ENCODE data around the gene GFI1B.

The GFI1B gene

DNA sequence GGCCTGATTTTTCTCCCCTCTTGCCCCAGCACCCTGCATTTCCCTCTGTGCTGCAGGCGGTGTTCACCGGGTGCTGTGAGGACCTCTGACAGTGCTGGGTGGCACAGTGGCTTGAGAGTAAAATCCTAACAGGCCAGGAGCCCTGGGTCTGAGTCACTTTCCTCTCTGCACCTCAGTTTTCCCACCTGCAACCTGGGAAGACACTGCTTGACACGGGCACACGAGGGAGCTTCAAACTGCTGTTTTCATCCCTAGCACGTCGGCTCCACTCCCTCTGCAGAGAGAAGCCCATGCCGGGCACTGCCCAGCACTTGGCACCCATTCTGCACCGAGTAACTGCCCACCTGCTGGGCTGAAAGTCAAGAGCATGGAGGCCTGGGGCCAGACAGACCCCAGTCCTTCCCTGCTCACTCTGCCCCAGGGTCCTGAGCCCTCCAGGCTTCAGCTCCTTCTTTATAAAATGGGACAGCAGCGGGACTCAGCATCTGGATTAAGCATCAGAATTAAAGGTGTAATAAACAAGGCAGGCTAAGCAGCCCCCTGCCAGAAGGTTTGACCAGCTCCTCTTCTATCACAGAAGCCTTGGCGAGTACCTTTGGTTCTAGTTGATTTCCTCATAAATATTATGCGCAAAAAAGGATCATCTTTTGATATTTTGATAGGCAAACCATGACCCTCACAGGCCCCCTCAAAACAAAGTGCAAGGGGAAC lies 5.2 kb downstream of the GFI1B start:
- H4K20me1 ChIP-seq (ENCODE audit: insufficient read depth), result no peaks in the 10 kb centered on the region
- H3K27ac ChIP-seq, result no peak overlapping the region
- no peak overlapping the region for H3K9ac ChIP-seq
- H3K27me3 ChIP-seq (ENCODE audit: insufficient read depth, low read depth), result peaks cover 93% of the 10 kb centered on the region
- H3K4me2 ChIP-seq, result no peak overlapping the region
- no peak overlapping the region for H2AFZ ChIP-seq (ENCODE audit: low read depth)
- no peaks in the 10 kb centered on the region for H3K79me2 ChIP-seq (ENCODE audit: insufficient read depth, low read depth)
- TF ChIP-seq, protein P1, sequence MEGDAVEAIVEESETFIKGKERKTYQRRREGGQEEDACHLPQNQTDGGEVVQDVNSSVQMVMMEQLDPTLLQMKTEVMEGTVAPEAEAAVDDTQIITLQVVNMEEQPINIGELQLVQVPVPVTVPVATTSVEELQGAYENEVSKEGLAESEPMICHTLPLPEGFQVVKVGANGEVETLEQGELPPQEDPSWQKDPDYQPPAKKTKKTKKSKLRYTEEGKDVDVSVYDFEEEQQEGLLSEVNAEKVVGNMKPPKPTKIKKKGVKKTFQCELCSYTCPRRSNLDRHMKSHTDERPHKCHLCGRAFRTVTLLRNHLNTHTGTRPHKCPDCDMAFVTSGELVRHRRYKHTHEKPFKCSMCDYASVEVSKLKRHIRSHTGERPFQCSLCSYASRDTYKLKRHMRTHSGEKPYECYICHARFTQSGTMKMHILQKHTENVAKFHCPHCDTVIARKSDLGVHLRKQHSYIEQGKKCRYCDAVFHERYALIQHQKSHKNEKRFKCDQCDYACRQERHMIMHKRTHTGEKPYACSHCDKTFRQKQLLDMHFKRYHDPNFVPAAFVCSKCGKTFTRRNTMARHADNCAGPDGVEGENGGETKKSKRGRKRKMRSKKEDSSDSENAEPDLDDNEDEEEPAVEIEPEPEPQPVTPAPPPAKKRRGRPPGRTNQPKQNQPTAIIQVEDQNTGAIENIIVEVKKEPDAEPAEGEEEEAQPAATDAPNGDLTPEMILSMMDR (conservative IDR thresholded peaks at IDR 0.05; ENCODE audit: low read depth, low read length), result no peak
- no peaks in the 10 kb centered on the region for H3K36me3 ChIP-seq (ENCODE audit: insufficient read depth)
- no peak overlapping the region for H3K4me3 ChIP-seq (IDR thresholded peaks at IDR 0.05; ENCODE audit: insufficient read depth, low read depth, low read length)
- no peaks in the 10 kb centered on the region for H3K4me1 ChIP-seq (ENCODE audit: low read depth, poor library complexity, severe bottlenecking)

- H3K36me3 ChIP-seq (ENCODE audit: insufficient read depth), result no peaks in the 10 kb centered on the region
- no peaks in the 10 kb centered on the region for H4K20me1 ChIP-seq (ENCODE audit: insufficient read depth)
- no peaks in the 10 kb centered on the region for H3K79me2 ChIP-seq (ENCODE audit: insufficient read depth, low read depth)
- TF ChIP-seq, protein P1 (conservative IDR thresholded peaks at IDR 0.05; ENCODE audit: low read depth, low read length), result no peak
- H3K4me2 ChIP-seq, result no peak overlapping the region
- H3K27ac ChIP-seq, result no peak overlapping the region
- no peaks in the 10 kb centered on the region for H3K4me1 ChIP-seq (ENCODE audit: low read depth, poor library complexity, severe bottlenecking)
- no peak overlapping the region for H2AFZ ChIP-seq (ENCODE audit: low read depth)
- no peak overlapping the region for H3K9ac ChIP-seq
- no peak overlapping the region for H3K4me3 ChIP-seq (IDR thresholded peaks at IDR 0.05; ENCODE audit: insufficient read depth, low read depth, low read length)
- H3K27me3 ChIP-seq (ENCODE audit: insufficient read depth, low read depth), result peaks cover 87% of the 10 kb centered on the region
These were observed 5.9 kb downstream of the GFI1B start for GRCh38 chr9:132984202-132985070.

DNA sequence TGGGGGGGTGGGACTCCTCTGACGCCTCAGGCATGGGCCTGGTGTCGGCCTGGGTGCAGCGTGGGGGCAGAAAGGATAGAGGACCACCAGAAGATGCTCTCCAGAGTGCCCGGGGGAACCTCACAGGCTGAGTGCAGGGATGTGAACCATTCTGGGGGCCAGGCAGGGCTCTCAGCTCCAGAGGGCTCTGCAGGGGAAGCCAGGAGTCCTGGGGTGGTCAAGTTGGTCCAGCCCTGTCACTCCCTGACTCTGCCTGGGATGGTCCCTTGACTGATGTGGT lies 6.5 kb downstream of the GFI1B start:
- H3K4me2 ChIP-seq, result no peak overlapping the region
- no peak overlapping the region for H3K27ac ChIP-seq
- no peaks in the 10 kb centered on the region for H3K79me2 ChIP-seq (ENCODE audit: insufficient read depth, low read depth)

DNA sequence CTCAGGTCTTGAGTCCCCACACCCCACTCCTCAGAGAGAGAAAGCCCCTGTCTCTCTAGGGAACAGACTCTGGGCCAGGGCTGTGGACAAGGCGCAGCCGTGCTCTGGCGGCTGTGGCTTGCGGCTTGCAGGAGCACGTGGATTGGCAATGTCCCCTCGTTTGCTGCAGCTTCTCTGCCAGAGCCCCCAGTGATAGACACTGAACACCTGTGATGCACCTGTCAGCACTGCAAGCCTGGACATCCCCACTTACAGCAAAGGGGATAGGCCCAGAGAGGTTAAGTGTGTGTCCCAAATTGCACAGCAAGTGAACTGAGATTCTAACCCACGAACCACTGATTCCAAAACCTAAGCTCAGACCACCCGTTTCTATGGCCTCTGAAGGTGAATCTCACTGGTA lies 7.0 kb downstream of the GFI1B start:
- Histone ChIP-seq H3K9ac (no peak overlapping the region), H2AFZ (ENCODE audit: low read depth) (no peak overlapping the region), H3K4me3 (IDR thresholded peaks at IDR 0.05; ENCODE audit: insufficient read depth, low read depth, low read length) (no peak overlapping the region), H3K27me3 (ENCODE audit: insufficient read depth, low read depth) (peaks cover 86% of the 10 kb centered on the region), H3K79me2 (ENCODE audit: insufficient read depth, low read depth) (no peaks in the 10 kb centered on the region), H3K4me2 (no peak overlapping the region), H3K27ac (no peak overlapping the region), H3K4me1 (ENCODE audit: low read depth, poor library complexity, severe bottlenecking) (no peaks in the 10 kb centered on the region), H4K20me1 (ENCODE audit: insufficient read depth) (no peaks in the 10 kb centered on the region), H3K36me3 (ENCODE audit: insufficient read depth) (no peaks in the 10 kb centered on the region)
- TF ChIP-seq, protein P1 (conservative IDR thresholded peaks at IDR 0.05; ENCODE audit: low read depth, low read length), result no peak

More for the DNA sequence above, 6.5 kb downstream of the GFI1B start:
- Histone ChIP-seq H3K4me3 (IDR thresholded peaks at IDR 0.05; ENCODE audit: insufficient read depth, low read depth, low read length) (no peak overlapping the region), H3K36me3 (ENCODE audit: insufficient read depth) (no peaks in the 10 kb centered on the region), H4K20me1 (ENCODE audit: insufficient read depth) (no peaks in the 10 kb centered on the region), H2AFZ (ENCODE audit: low read depth) (no peak overlapping the region), H3K9ac (no peak overlapping the region), H3K27me3 (ENCODE audit: insufficient read depth, low read depth) (peaks cover 86% of the 10 kb centered on the region), H3K4me1 (ENCODE audit: low read depth, poor library complexity, severe bottlenecking) (no peaks in the 10 kb centered on the region)
- TF ChIP-seq, protein P1 (conservative IDR thresholded peaks at IDR 0.05; ENCODE audit: low read depth, low read length), result no peak
